GM21423 (cell line): Measurements from ENCODE around the gene ADGRL3.

Experiments used
- ATAC-seq: cut with Tn5 transposase; IDR thresholded peaks from one replicate; pipeline ENCODE4 v1.9.1; 2021; ENCODE audit warnings: mild to moderate bottlenecking, moderate library complexity; ENCODE audit not compliant: unreplicated experiment

ADGRL3 gene

DNA sequence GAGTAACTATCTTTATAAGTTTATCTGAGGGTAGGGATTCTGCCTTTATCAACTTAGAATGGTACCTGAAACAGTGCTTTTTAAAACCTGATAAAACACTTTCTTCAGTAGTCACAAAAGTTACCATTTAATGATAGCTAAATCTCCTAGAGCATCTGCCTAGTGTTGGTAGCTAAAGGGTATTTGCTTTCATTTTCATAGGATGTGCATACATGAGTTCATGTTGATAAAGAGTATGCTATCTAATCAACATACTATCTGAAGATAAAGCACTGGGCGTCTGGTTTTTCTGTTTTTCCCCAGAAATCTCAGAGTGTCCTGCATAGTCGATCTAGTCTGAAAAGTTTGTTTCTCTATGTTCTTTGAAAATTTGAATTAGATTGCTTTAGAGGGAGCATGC, 75.1 kb downstream of the ADGRL3 start:
- ATAC-seq = no peak

DNA sequence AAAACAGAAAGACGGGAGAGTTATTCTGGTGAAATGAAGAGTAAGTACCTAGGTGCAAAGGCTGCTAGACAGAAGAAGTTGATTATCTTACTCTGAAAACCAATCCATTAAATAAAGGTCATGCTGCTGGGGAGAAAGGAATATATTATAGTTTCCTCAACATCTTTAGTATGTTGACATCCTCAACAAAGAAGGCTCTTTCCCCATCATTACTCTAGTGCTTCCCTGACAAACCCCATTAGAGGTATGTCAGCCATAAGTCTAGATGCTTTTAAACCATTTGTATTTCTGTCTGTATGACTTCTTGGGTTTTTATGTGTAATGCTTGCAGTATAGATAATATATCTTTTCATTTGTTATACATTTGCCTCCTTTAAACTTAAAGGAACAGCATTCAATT, 75.9 kb downstream of the ADGRL3 start:
- ATAC-seq = no peak

DNA sequence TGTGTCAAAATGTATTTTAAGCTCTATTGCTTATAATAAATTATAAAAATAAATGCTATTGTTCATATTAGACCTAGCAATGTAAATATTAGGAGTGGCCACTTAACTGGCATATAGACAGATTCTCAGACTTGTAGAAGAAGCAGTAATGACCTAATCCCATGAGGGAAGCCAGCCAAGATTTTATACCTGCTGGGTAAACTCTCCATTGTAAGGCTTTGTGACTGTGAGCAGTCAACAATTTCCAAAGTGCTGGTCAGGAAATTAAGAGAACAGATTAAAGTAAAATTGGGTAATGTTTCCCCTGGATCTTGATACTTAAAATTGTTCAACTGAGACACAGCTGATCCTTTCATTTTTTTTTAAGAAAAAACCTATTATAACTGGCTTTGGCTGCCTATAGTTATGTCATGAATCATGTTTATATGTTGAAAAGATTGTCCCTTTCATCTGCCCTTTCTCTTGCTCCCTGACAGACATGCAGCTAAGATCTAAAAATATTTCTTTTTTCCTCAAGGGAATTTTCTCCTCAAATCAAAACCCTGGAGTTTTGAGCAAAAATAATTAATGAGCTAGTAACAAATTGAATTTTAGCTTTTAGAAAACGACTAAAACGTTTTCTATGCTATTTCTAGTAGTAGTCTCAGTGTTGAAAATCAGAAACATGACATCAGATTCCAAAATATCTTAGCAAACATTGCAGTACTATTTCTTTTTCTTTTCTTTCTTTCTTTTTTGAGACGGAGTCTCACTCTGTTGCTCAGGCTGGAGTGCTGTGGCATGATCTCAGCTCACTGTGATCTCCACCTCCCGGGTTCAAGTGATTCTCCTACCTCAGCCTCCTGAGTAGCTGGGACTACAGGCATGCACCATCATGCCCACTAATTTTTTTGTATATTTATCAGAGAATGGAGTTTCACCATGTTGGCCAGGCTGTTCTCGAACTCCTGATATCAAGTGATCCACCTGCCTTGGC, 77.9 kb downstream of the ADGRL3 start:
- ATAC-seq = no peak

DNA sequence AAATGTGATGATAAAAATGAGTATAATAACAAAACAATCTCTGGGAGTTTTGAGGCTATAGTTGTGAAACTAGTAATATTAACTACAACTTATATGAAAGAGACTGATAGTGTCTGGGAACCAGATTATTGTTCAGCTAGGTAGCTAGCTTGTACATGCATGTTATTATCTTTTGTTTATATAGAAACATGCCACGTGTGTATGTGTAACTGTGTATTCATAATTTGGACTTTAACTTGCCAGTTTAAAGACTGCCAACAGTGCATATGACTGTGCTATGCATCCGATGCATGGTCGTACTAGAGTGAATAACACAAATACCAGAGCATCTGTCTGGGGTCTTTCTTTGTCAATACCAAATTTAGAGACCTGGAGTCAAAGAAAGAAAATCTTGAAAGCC, 92.2 kb downstream of the ADGRL3 start:
- ATAC-seq = no peak

DNA sequence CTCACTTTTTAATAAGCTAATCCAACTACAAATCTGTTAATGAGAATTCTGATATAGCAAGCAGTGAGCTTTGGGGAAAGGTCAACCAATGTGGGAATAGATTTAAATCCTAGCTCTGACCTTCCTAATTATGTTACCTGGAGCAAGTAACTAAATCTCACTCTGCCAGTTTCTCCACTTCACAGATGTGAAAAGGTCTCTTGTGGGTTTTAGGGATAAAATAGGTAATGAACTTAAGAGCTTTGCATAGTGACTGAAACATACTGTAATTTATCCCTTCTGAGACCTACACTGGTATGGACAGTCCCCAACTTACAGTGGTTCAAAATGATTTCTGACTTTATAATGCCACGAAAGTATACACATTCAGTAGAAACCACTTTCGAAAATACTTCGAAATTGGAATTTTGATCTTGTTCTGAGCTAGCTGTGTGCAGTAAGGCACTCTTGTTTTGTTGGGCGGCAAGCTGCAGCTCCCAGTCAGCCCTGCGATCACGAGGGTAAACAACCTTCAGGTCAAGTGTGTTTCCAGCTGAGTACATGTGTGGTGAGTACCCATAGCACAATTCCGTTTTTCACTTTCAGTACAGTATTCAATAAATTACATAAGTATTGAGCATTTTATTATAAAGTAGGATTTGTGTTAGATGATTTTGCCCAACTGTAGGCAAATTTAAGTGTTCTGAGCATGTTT, 93.7 kb downstream of the ADGRL3 start:
- ATAC-seq = no peak

DNA sequence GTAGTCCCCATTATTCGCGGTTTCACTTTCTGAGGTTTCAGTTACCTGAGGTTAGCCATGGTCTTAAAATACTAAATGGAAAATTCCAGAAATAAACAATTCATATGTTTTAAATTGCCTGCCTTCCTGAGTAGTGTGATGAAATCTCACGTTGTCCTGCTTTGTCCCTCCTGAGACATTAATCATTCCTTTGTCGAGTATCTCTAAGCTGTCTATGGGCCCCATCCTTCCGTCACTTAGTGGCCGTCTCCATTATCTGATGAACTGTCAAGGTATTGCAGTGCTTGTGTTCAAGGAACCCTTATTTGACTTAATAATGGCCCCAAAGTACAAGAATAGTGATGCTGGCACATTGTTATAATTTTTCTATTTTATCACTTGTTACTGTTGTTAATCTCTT, 94.8 kb downstream of the ADGRL3 start:
- no peak for ATAC-seq

DNA sequence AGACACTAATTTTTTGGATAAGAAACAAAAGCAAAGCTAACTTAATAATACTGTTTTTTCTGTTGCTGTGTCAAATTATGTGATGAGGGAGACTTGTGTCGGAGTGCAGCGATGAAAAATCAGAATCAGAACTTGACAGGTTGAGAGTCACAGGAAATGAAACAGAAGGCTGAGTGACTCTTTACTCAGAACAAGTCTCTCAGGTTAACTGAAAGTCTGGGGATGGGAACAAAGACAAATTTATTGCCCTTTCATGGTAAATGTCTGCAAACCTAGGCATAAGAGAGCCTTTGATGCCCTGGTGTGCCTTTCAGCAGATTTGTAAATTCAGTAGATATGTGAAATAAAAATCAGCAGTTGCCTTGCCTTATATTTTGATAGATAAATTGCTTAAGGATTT, 96.0 kb downstream of the ADGRL3 start:
- no peak for ATAC-seq

DNA sequence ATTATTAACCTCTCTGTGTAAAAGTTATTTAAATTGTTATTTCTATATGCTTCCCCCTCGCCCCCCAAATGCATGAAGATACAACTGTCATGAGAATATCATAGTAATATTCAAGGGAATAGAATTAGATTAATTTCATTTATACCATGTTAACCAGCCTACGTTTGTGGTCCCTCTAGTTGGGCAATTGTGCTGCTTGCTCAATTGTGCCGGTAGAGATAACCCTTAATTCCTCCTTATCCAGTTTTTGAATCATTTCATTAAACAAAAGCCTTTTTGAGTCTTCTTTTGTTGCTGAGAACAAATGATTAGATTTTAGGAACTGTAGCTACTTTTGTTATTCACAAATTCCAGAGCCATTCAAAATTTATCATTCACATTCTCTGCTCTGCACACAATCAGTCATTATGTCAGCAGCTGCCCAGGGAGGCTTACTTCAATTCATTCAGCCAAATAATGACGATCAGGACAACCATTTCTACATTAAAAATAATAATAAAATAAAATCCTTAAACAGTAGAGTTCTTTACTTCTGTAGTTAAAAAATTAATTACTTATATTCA, 98.1 kb downstream of the ADGRL3 start:
- ATAC-seq = no peak

DNA sequence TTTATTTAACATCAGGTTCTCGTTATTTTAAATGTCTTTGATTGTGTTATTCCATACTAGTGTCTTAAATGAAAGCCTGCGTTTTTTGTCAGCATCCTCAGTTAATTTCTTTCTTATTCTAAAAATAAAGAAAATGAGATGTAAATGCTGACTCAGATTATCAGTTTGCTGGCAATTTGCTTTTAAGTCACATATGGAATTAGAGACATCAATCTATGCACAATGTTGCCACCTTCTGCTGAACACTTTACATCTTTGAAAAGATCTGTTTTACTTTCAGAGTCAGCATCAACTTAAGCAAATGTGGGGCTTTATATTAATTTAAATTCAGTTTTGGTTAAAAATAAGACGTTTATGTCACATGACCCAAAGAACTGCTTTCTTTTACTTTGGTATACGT, 99.2 kb downstream of the ADGRL3 start:
- no peak for ATAC-seq

DNA sequence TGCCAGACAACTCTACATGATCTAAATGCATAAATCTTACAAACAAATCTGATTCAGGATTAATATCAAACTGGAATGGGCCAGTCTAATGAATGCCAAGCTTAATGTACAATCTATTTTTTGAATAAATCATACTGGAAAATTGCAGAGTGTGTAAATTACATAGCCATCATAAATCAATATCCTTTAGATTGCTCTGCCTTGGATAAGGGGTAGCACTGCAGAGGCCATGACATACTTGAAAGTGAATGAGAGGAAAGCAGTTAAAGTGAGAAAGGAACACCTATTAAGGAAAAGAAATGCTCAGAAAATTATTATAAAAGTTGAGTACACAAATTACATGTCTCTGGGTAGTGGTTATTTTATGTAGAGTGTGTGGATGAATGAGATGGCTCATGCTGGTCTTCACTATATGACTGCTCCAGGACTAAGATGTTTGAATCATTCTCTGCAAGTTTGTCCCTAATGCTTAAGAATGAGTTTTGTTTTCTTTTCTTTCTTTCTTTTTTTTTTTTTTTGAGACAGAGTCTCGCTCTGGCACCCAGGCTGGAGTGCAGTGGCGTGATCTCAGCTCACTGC, 100.2 kb downstream of the ADGRL3 start:
- no peak for ATAC-seq

DNA sequence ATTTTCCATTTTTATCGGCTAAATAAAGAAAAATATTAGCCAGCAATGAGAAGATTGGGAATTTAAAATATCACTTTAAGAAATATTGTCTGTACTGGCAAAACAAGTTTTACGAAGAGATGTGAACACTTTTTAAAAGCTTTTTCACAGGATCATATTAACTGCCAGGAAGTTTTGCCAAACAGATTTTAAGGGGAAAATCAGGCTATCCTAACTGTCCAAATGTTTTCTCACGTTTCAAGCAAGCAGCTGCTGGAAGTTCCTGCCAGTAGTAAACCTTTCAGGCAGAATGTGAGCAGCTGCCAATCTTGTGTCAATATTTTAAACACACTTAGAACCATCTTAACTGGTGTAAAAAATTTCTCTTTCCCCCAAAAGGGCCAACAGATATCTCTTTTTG, 101.1 kb downstream of the ADGRL3 start:
- ATAC-seq = no peak

DNA sequence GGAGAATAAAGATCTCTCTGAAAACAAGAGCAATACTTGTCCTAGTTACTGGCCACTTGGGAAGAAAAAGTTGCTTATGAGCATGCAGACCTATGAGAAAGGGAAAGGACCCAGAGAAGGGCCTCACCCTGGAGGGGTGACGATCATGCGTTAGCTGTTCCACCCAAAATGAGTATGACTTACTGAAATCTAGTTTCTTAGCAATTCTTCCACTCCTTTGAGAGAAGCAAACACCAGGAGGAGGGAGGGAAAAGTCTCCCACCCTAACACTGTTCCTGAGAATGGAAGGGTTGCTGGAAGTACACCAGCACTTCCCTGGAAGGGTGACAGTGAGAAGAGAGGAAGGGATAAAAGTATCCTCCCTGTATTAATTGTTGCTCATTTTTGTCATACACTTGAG, 107.9 kb downstream of the ADGRL3 start:
- no peak for ATAC-seq

DNA sequence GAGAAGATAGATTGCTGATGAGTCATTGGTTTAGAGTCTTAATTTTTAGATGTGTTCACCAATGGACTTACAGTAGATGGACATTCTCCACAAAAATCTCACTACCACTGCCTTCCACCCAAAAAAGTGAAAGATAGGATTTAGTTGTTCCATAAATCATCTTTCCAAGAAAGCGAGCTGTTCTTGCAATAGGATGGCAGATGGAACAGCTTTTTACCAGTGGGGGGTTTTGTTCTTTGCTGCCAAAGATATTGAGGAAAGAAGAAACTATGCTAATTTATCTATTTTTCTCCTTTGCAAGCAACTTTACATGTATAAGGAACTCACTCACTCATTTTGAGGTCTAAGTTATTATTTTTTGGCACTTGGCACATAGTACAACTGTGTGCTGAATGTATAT, 109.5 kb downstream of the ADGRL3 start:
- no peak for ATAC-seq

DNA sequence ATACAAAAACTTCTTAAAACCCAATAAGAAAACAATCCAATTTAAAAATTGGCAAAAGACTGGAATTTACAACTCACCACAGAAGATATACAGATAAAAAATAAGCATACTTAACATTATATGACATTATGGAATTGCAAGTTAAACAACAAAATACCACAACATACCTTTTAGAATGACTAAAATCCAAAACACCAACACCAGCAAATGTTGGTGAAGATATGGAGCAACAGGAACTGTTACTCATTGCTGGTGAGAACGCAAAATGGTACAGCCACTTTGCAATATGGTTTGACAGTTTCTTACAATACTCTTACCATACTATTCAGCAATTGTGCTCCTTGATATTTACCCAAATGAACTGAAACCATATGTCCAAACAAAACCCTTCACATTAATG, 112.4 kb downstream of the ADGRL3 start:
- no peak for ATAC-seq

DNA sequence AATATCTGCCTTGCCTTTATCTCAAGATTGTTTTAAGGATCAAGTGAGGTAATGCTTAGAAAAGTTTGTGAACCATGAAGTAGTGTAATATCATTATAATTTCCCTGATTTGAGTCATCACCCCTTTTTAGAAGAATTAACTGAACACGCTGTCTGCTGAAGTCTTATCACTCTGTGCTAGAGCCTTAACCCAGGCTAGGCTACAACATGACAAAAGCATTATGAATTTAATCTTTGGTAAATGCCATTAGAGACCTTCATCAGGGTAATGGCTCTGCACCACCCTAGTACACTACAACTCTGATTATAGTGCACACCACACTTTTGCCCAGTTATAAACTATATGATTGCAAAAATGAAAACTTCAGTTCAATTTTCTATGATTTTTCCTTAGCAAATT, 118.3 kb downstream of the ADGRL3 start:
- no peak for ATAC-seq

DNA sequence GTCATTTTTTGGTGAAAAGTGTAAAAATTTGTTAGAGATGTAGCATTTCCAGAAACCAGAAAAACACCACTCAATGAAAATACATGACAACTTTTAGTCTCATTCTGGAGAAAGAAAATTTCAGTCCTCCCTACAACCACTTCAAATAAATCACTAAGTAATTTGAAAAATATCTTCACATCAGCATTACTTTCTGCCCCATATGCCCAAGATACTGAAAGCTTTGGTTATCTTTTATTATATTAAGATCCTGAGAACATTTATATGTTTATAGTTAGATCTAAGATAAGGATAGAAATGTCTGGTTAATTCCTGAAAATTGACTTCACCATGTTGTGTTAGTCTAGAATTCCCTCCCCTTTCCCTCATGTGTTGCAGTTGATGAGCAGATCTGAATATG, 119.0 kb downstream of the ADGRL3 start:
- no peak for ATAC-seq

DNA sequence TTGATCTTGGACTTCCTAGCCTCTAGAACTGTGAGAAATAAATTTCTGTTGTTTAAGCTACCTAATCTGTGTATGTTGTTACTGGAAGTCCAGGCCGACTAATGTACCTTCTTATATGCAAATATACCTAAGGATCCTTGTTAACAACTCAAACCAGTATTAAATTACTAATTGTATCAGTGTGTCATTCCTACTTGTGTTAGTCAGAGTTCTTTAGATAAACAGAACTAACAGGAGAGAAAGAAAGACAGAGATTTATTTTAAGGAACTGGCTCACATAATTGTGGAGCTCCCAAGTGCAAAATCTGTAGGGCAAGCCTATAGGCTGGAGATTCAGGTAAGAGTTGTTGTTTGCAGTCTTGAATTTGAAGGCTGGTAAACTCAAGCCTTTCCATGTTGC, 120.0 kb downstream of the ADGRL3 start:
- ATAC-seq = no peak

DNA sequence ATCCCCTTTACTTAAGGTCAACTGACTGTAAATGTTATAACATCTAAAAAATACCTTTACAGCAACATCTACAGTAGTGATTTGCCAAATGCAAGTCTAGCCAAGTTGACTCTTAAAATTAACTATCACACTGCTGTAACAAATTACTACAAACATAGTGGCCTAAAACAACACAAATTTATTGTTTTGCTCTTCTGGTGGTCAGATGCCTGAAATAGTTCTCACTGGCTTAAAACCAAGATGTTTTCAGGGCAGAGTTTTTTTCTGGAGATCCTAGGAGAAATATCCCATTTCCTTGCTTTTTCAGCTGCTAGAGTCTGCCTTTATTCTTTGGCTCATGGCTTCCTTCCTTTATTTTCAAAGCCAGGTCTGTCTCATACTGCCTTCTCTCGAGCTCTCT, 120.5 kb downstream of the ADGRL3 start:
- no peak for ATAC-seq

DNA sequence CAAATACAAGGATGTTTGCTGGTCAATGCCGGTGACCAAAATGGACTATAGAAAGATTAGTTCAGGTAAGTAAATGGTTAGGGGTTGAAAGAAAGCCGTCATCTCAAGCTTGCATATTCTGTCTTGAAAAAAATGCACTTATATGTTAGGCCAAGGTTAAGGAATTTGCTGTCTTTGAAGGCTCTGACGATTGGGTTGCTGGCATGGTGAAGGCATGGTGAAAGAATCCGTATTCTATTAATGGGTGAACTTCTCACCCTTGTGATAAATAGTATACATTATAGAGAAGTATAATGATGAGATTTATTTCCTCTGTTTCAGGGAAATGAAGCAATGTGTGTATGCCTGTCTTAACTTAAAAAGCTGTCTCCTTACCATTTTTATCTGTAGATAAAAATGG, 132.6 kb downstream of the ADGRL3 start:
- no peak for ATAC-seq

DNA sequence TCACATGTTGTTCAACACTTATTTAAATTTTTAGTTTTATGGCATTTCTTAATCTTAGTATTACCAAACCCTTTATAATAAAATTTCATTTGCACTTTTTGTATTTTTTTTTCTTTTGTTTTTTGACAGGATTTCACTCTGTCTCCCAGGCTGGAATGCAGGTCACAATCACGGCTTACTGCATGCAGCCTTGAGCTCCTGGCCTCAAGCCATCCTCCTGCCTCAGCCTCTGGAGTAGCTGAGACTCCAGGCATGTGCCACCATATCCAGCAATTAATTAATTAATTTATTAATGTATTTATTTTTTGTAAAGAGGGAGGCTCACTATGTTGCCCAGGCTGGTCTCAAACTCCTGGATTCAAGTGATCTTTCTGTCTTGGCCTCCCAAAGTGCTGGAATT, 133.4 kb downstream of the ADGRL3 start:
- ATAC-seq = no peak

DNA sequence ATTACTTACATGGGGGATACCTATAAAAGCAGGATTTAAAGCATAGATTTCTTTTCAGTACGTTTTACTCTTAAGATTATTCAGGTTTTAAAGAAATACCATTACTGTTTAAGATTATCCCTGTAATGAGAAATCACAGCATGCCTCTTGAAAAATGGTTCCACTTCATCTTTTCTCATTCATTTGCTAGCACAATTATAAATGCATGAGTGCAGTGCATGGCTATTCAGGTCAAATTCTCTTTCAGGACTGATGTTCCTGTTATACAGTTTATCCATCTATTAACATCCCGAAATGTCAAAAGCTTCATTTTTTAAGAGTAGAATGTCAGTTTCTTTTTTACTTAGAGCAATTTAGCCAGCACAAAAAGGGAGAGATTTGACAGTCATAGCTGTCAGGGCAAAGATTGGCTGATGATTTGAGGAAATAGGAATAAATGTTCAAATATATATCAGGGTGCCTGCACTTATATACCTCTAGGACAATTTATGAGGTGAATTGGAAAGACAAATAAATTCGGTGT, 135.2 kb downstream of the ADGRL3 start:
- no peak for ATAC-seq
